ENCODE results near the gene IER3IP1. TPM values are rescaled to one million over a fixed set of nuclear protein-coding genes. Genes with fewer than 3 reads are reported as not detected.

The IER3IP1 gene
- total RNA-seq, 6 experiments from 2014 or later, result 15.0 to 20.0 (median 18.3) TPM

DNA sequence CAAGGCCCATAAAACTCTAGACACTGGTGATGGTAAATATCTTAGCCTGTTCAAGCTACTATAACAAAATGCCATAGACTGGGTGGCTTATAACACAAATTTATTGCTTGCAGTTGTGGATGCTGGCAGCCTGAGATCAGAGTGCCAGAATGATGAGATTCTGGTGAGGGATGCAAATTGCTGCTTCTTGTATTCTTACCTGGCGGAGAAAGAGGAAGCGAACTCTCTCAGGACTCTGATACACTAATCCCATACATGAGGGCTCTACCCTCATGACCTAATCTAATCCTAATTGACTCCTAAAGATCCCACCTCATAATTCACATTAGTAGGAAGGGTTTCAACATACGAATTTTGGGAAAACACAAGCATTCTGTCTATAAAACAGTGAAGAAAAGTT is 4.6 kb upstream of the IER3IP1 start:
- no peak overlapping the region for H3K27ac Mint-ChIP-seq
- DNase-seq, result no peak
- no peaks in the 10 kb centered on the region for H3K36me3 Mint-ChIP-seq (ENCODE audit: low read depth)
- peaks cover 10% of the 10 kb centered on the region for H3K4me1 Mint-ChIP-seq (ENCODE audit: low read depth)
- TF ChIP-seq, protein P1, sequence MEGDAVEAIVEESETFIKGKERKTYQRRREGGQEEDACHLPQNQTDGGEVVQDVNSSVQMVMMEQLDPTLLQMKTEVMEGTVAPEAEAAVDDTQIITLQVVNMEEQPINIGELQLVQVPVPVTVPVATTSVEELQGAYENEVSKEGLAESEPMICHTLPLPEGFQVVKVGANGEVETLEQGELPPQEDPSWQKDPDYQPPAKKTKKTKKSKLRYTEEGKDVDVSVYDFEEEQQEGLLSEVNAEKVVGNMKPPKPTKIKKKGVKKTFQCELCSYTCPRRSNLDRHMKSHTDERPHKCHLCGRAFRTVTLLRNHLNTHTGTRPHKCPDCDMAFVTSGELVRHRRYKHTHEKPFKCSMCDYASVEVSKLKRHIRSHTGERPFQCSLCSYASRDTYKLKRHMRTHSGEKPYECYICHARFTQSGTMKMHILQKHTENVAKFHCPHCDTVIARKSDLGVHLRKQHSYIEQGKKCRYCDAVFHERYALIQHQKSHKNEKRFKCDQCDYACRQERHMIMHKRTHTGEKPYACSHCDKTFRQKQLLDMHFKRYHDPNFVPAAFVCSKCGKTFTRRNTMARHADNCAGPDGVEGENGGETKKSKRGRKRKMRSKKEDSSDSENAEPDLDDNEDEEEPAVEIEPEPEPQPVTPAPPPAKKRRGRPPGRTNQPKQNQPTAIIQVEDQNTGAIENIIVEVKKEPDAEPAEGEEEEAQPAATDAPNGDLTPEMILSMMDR (IDR thresholded peaks at IDR 0.05), result no peak
- H3K27me3 Mint-ChIP-seq (ENCODE audit: insufficient read depth), result peaks cover 12% of the 10 kb centered on the region
- no peak overlapping the region for H3K4me3 Mint-ChIP-seq
- H3K9me3 Mint-ChIP-seq, result no peaks in the 10 kb centered on the region

GRCh38 chr18:47179520-47179919 is 3.4 kb upstream of the IER3IP1 start:
- TF ChIP-seq, protein P1 (IDR thresholded peaks at IDR 0.05), result no peak
- no peaks in the 10 kb centered on the region for H3K9me3 Mint-ChIP-seq
- no peak overlapping the region for H3K27ac Mint-ChIP-seq
- H3K4me3 Mint-ChIP-seq, result no peak overlapping the region
- no peaks in the 10 kb centered on the region for H3K36me3 Mint-ChIP-seq (ENCODE audit: low read depth)
- no peak for DNase-seq
- peaks cover 5% of the 10 kb centered on the region for H3K4me1 Mint-ChIP-seq (ENCODE audit: low read depth)
- H3K27me3 Mint-ChIP-seq (ENCODE audit: insufficient read depth), result peaks cover 12% of the 10 kb centered on the region

GRCh38 chr18:47175283-47175897 is 774 bp downstream of the IER3IP1 start:
- H3K36me3 Mint-ChIP-seq (ENCODE audit: low read depth), result no peaks in the 10 kb centered on the region
- H3K27me3 Mint-ChIP-seq (ENCODE audit: insufficient read depth), result peaks cover 7% of the 10 kb centered on the region
- TF ChIP-seq, protein P1 (IDR thresholded peaks at IDR 0.05), result no peak
- no peak for DNase-seq
- no peak overlapping the region for H3K4me3 Mint-ChIP-seq
- no peaks in the 10 kb centered on the region for H3K4me1 Mint-ChIP-seq (ENCODE audit: low read depth)
- H3K9me3 Mint-ChIP-seq, result no peaks in the 10 kb centered on the region
- no peak overlapping the region for H3K27ac Mint-ChIP-seq

DNA sequence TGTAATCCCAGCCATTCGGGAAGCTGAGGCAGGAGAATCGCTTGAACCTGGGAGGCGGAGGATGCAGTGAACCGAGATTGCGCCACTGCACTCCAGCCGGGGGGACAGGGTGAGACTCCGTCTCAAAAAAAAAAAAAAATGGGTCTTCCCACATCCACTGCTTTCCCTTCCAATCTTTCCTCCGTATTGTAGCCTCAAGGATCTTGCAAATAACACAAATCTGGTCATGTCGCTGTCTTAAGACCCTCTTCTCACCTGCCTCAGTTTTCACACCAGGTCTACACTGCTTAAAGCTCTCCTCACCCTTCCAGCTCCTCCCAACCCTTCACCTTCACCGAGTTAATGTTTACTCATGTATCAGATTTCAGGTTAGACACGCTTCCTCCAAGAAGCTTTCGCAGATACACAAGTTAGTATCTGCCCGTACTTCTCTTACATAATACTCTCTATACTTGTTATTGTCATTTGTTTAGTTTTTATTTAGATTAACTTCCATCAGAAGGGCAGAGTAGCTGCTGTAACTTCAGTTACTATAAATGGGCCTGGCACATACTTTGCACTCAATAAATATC is 1.5 kb downstream of the IER3IP1 start:
- Mint-ChIP-seq H3K4me1 (ENCODE audit: low read depth) (no peaks in the 10 kb centered on the region), H3K27ac (no peak overlapping the region), H3K36me3 (ENCODE audit: low read depth) (no peaks in the 10 kb centered on the region), H3K27me3 (ENCODE audit: insufficient read depth) (peaks cover under 1% of the 10 kb centered on the region; the same call in 1 of the 2 replicates), H3K9me3 (no peaks in the 10 kb centered on the region), H3K4me3 (no peak overlapping the region)
- TF ChIP-seq, protein P1 (IDR thresholded peaks at IDR 0.05), result no peak
- DNase-seq, result no peak

- no peaks in the 10 kb centered on the region for H3K36me3 Mint-ChIP-seq (ENCODE audit: low read depth)
- no peak overlapping the region for H3K27ac Mint-ChIP-seq
- H3K9me3 Mint-ChIP-seq, result no peaks in the 10 kb centered on the region
- DNase-seq, result no peak
- no peaks in the 10 kb centered on the region for H3K4me1 Mint-ChIP-seq (ENCODE audit: low read depth)
- H3K4me3 Mint-ChIP-seq, result no peak overlapping the region
- H3K27me3 Mint-ChIP-seq (ENCODE audit: insufficient read depth), result no peaks in the 10 kb centered on the region
- TF ChIP-seq, protein P1 (IDR thresholded peaks at IDR 0.05), result no peak
Observed at GRCh38 chr18:47172476-47172875, 3.7 kb downstream of the IER3IP1 start.
